Measurements from ENCODE around the gene EIF2S3.
A peak's percentile ranks its signal among the peaks of the same experiment; 100 is the strongest.

EIF2S3 gene

DNA sequence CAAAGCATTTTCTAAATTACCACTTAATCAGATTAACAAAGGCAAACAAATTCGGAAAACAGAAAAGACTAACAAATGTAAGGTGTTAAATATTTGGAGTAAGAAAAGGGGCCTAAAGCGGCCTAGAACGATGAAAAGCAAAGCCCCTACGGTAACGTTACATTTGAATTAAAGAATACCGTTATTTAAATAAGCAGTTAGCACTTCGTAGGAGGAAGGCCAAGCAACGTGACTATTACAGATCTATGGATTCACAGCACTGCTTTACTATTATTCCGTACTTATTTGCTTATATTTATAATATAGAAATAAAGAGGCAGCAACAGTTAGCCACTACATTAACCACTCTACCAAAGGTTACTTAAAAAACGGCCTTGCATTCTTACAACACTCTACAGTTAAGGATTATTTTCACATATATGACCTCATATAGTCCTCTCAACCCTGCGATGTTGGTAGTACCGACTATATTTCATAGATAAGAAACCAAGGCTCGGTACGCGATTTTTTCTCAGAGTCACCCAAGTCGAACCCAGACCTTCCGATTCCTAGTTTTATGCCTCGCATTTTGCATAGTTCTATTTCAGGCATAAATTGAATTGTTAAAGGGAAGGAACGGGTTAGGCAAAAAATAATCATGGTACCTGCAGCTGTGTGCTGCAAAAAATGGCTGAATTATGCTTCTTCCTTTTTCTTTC, 30.6 kb upstream of the EIF2S3 start:
- no peaks in the 10 kb centered on the region for H3K36me3 ChIP-seq (replicated peaks)
- H3K27ac ChIP-seq = peak overlapping the region; percentile 91
- TF ChIP-seq, protein P1, sequence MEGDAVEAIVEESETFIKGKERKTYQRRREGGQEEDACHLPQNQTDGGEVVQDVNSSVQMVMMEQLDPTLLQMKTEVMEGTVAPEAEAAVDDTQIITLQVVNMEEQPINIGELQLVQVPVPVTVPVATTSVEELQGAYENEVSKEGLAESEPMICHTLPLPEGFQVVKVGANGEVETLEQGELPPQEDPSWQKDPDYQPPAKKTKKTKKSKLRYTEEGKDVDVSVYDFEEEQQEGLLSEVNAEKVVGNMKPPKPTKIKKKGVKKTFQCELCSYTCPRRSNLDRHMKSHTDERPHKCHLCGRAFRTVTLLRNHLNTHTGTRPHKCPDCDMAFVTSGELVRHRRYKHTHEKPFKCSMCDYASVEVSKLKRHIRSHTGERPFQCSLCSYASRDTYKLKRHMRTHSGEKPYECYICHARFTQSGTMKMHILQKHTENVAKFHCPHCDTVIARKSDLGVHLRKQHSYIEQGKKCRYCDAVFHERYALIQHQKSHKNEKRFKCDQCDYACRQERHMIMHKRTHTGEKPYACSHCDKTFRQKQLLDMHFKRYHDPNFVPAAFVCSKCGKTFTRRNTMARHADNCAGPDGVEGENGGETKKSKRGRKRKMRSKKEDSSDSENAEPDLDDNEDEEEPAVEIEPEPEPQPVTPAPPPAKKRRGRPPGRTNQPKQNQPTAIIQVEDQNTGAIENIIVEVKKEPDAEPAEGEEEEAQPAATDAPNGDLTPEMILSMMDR (IDR thresholded peaks at IDR 0.05; ENCODE audit: low read depth, low read length, missing control alignments) = no peak
- no peaks in the 10 kb centered on the region for H3K27me3 ChIP-seq (replicated peaks)
- in situ Hi-C loops (cut with HindIII; ENCODE audit: low pct_ligation_motif_present, low sequenced_read_pairs) = no loop called here
- peak overlapping the region; percentile 59 for H3K4me3 ChIP-seq (ENCODE audit: low read depth, low read length)
- peak; percentile 6 for DNase-seq

DNA sequence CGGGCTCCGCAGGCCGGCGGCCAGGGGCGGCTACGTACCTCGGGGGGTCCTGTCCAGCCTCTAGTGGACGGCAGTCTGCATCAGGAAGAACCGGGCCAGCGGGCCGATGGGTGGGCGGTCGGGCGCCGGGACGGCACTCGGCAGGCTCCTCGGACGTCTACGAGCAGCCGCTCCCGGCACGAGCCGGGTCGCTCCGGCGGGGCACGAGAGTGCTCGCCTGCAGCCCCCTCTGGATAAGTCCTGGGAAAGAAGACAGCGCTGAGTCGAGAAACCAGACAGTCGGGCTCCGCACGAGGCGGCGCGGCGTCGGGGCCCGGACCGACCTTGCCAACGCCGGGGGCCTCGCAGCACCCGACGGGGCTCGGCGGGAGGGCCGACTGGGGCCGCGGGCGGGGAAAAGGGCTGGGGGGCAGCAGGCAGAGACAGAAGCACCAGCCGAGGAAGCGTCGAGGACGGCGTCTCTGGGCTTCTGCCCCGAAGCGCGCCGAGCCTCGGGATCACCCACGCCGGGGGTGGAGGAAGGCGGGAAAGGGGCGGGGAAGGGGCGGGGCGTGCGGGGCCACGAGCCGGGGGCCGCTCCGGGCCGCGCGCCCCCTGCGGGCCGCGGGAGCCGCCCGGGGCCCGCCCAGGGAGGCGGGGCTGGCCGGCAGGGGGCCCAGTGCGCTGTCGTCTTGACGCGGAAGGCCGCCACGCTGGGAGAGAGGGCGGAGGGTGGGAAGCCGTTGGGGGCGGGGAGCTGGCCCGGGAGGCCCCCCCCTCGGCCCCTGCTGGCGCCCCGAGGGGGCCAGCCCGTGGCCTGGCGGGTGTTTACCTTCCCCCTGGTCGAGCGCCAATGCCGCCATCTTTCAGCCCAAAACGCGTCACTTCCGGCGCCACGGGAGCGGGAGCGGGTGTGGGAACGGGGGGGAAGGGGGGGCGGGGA, 29.7 kb upstream of the EIF2S3 start:
- H3K36me3 ChIP-seq (replicated peaks) = no peaks in the 10 kb centered on the region
- DNase-seq = peak; percentile 74
- H3K27ac ChIP-seq = peak overlapping the region; percentile 91
- TF ChIP-seq, protein P1 (IDR thresholded peaks at IDR 0.05; ENCODE audit: low read depth, low read length, missing control alignments) = peak; percentile 8
- no peaks in the 10 kb centered on the region for H3K27me3 ChIP-seq (replicated peaks)
- in situ Hi-C loops (cut with HindIII; ENCODE audit: low pct_ligation_motif_present, low sequenced_read_pairs) = no loop called here
- H3K4me3 ChIP-seq (ENCODE audit: low read depth, low read length) = peak overlapping the region; percentile 59

DNA sequence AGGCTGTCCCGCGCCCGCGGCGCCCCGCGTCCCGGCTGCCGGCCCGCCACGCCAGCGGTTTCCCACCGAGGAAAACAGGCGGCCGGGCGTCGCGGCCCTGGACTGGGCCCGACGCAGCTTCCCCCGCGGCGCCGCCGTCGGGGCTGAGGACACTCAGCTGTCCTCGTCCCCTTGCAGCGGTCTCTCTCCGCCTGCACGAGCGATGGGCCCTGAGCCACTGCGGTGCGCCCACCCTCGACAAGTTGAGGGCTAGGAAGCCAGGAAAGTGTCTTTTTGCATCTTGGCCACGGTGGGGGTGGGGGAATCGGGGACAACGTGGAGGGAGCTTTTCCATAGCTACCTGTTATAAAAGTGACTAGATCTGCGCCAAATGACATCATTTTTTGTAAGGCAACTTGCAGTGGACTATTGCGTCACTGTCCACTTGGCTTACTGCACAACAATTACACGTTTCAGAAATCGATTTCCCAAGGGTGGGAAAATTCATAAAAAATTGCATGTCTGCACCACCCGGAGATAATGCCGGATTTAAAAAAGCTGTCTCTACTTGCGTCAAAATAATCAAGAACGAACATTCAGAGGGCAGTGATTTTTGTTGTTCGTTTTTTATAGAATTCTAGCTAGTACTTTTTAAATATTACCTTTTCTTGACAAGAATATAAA, 28.9 kb upstream of the EIF2S3 start:
- DNase-seq = peak; percentile 16
- Histone ChIP-seq H3K36me3 (replicated peaks) (no peaks in the 10 kb centered on the region), H3K27me3 (replicated peaks) (no peaks in the 10 kb centered on the region), H3K27ac (peak overlapping the region; percentile 91), H3K4me3 (ENCODE audit: low read depth, low read length) (peak overlapping the region; percentile 52)
- TF ChIP-seq, protein P1 (IDR thresholded peaks at IDR 0.05; ENCODE audit: low read depth, low read length, missing control alignments) = no peak
- in situ Hi-C loops (cut with HindIII; ENCODE audit: low pct_ligation_motif_present, low sequenced_read_pairs) = no loop called here

DNA sequence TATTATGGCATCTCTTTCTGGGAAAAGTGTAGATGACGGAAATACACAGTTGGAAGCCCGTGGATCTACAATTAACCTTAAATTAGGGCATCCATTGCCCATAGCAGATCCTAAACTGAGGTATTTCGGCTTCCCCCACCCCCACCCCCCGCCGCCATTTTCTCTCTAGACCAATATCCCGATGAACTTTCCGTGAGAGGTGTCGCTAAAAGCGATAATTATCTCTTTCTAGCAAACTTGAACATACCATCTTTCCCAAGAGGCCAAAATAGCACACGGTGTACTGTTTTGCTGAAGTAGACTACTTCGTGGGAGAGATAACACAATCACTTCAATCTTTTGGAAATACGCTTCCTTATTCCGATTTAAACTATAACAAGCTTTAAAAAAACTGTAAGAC, 28.3 kb upstream of the EIF2S3 start:
- H3K4me3 ChIP-seq (ENCODE audit: low read depth, low read length) = peak overlapping the region; percentile 52
- in situ Hi-C loops (cut with HindIII; ENCODE audit: low pct_ligation_motif_present, low sequenced_read_pairs) = no loop called here
- peak overlapping the region; percentile 91 for H3K27ac ChIP-seq
- no peaks in the 10 kb centered on the region for H3K27me3 ChIP-seq (replicated peaks)
- no peaks in the 10 kb centered on the region for H3K36me3 ChIP-seq (replicated peaks)
- DNase-seq = no peak
- TF ChIP-seq, protein P1 (IDR thresholded peaks at IDR 0.05; ENCODE audit: low read depth, low read length, missing control alignments) = no peak

DNA sequence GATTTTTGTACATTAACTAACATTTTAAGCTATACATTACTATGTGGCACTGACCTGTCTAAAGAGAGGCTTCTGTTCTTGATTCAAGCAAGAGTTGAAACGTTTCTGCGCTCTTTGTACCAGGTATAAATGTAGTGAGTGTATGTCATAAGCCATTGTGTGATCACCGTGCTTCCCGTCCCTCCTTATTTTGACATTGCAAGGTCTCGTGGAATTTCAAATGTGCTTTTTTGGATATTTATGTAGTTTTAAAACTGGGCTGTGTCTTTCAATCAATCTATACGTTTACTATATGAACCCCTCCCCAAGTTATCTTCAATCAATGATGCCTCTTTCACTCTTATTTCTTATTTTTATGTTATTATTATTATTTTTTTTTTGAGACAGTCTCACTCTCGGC, 27.7 kb upstream of the EIF2S3 start, which contains the start of gene KLHL15:
Gene KLHL15 (minus strand): TSS at position 101 of the 400 bp plus-strand sequence. CDS start 20,493 bp downstream, outside the sequence.
- Histone ChIP-seq H3K27ac (peak within 1 kb of the TSS; percentile 91), H3K27me3 (replicated peaks) (no peaks in the 10 kb centered on the region), H3K36me3 (replicated peaks) (no peaks in the 10 kb centered on the region), H3K4me3 (ENCODE audit: low read depth, low read length) (peak within 1 kb of the TSS; percentile 52)
- no peak for DNase-seq
- in situ Hi-C loops (cut with HindIII; ENCODE audit: low pct_ligation_motif_present, low sequenced_read_pairs) = no loop called here
- TF ChIP-seq, protein P1 (IDR thresholded peaks at IDR 0.05; ENCODE audit: low read depth, low read length, missing control alignments) = no peak

Data from brain microvascular endothelial cell (primary cell).